Measurements from ENCODE around the gene BLOC1S5.
"Not testable (repeated sequence)": the region's sequence is repeated elsewhere in the genome, so short reads cannot be mapped to it uniquely, and the experiment has no call there.

GRCh38 chr6:8034107-8034506, 30.1 kb downstream of the BLOC1S5 start:
- TF ChIP-seq, protein P1, sequence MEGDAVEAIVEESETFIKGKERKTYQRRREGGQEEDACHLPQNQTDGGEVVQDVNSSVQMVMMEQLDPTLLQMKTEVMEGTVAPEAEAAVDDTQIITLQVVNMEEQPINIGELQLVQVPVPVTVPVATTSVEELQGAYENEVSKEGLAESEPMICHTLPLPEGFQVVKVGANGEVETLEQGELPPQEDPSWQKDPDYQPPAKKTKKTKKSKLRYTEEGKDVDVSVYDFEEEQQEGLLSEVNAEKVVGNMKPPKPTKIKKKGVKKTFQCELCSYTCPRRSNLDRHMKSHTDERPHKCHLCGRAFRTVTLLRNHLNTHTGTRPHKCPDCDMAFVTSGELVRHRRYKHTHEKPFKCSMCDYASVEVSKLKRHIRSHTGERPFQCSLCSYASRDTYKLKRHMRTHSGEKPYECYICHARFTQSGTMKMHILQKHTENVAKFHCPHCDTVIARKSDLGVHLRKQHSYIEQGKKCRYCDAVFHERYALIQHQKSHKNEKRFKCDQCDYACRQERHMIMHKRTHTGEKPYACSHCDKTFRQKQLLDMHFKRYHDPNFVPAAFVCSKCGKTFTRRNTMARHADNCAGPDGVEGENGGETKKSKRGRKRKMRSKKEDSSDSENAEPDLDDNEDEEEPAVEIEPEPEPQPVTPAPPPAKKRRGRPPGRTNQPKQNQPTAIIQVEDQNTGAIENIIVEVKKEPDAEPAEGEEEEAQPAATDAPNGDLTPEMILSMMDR (conservative IDR thresholded peaks at IDR 0.05; ENCODE audit: low read depth, low read length): not testable (repeated sequence)
- TF ChIP-seq EZH2phosphoT487 (IDR thresholded peaks at IDR 0.05; ENCODE audit: borderline replicate concordance, low read length): not testable (repeated sequence)
